Prostate gland (tissue), 2 donors: ENCODE data around the gene KLHL40. TPM values are rescaled to one million over a fixed set of nuclear protein-coding genes. Genes with fewer than 3 reads are reported as not detected.

ENCODE experiments used
- DNase-seq: peaks from one replicate; pipeline ENCODE4 v3.0.0-alpha.2; 2019; ENCODE audit warnings: low spot score
- H3K27ac ChIP-seq, 2 donors: fragments of 200-600 bp; sonication (generic); 2 replicates each; pipeline ENCODE4 v1.5.1; 2017 to 2019
- H3K27me3 ChIP-seq: fragments of 200-600 bp; sonication (generic); replicated peaks from 2 replicates; pipeline ENCODE4 v1.5.1; 2019; ENCODE audit not compliant: insufficient read depth
- H3K36me3 ChIP-seq, 2 donors: fragments of 200-600 bp; sonication (generic); 1 replicate in 1 of 2; 2 replicates in 1 of 2; pipeline versions ENCODE4 v1.5.1 to v1.8.1; 2017 to 2019
- H3K4me1 ChIP-seq: fragments of 200-600 bp; sonication (generic); replicated peaks from 2 replicates; pipeline ENCODE4 v1.5.1; 2019
- H3K4me3 ChIP-seq, 2 donors: fragments of 200-600 bp; sonication (generic); 2 replicates each; pipeline ENCODE4 v1.5.1; 2017 to 2019
- H3K9me3 ChIP-seq: fragments of 200-600 bp; sonication (generic); 2 replicates; pipeline ENCODE4 v1.5.1; 2017
- CTCF ChIP-seq, 4 experiments: fragments of 200-600 bp in 2 of 4; fragments of 450-650 bp in 2 of 4; sonication (generic) in 2 of 4; IDR thresholded peaks; 1 replicate in 3 of 4; 2 replicates in 1 of 4; pipeline ENCODE4 v1.5.1; 2016 to 2019; ENCODE audit warnings: antibody characterized with exemption in 4 of 4, mild to moderate bottlenecking in 2 of 4, moderate library complexity in 2 of 4
- POLR2A ChIP-seq: fragments of 450-650 bp; IDR thresholded peaks from one replicate; pipeline ENCODE4 v1.6.1; 2016; ENCODE audit warnings: antibody characterized with exemption, mild to moderate bottlenecking
- POLR2AphosphoS5 ChIP-seq: sonication (generic); formaldehyde crosslinking; IDR thresholded peaks from one replicate; pipeline ENCODE4 v1.6.1; 2017; ENCODE audit warnings: antibody characterized with exemption
- WGBS: methylation state at CpG from one replicate; pipeline ENCODE4 v1.1.5; 2018; 5-methylcytosine and 5-hydroxymethylcytosine counted together
- intact Hi-C: fragments of 100-400 bp; cut with DNase I; formaldehyde crosslinking; loops from one replicate; pipeline ENCODE4 v1.14.2; 2022
- total RNA-seq, 2 donors: library from RNA; depleted of rRNA; stranded (reverse); fragments of >200 nt; gene quantifications; one replicate each; pipeline ENCODE4 v1.1.0, GENCODE V29; 2016

KLHL40 gene
- total RNA-seq, 2 donors from 2014 or later = 1.2 to 2.9 TPM

GRCh38 chr3:42699511-42699971 is 14.2 kb downstream of the KLHL40 start:
- H3K9me3 ChIP-seq = no peaks in the 10 kb centered on the region
- no peak for TF ChIP-seq CTCF (IDR thresholded peaks at IDR 0.05)
- TF ChIP-seq POLR2AphosphoS5 = no peak
- TF ChIP-seq POLR2A = no peak
- intact Hi-C loops = no loop called here
- no peak overlapping the region for H3K4me3 ChIP-seq
- no peaks in the 10 kb centered on the region for H3K4me1 ChIP-seq
- H3K36me3 ChIP-seq = no peaks in the 10 kb centered on the region
- no peak overlapping the region for H3K27ac ChIP-seq
- no peaks in the 10 kb centered on the region for H3K27me3 ChIP-seq
- WGBS = 81% methylated on average over 10 of the region's 10 CpGs
- DNase-seq = no peak

- H3K27ac ChIP-seq = no peak overlapping the region
- no peaks in the 10 kb centered on the region for H3K4me1 ChIP-seq
- H3K36me3 ChIP-seq = no peaks in the 10 kb centered on the region
- intact Hi-C loops = no loop called here
- TF ChIP-seq CTCF (IDR thresholded peaks at IDR 0.05) = no peak
- TF ChIP-seq POLR2A = no peak
- no peak for TF ChIP-seq POLR2AphosphoS5
- H3K9me3 ChIP-seq = no peaks in the 10 kb centered on the region
- DNase-seq = no peak
- no peak overlapping the region for H3K4me3 ChIP-seq
- no peaks in the 10 kb centered on the region for H3K27me3 ChIP-seq
- 77% methylated on average over 15 of the region's 15 CpGs for WGBS
Observed at GRCh38 chr3:42700366-42701288, 15.3 kb downstream of the KLHL40 start.

GRCh38 chr3:42701371-42702065 is 16.2 kb downstream of the KLHL40 start:
- no peaks in the 10 kb centered on the region for H3K4me1 ChIP-seq
- no peaks in the 10 kb centered on the region for H3K9me3 ChIP-seq
- H3K27me3 ChIP-seq = no peaks in the 10 kb centered on the region
- no peak overlapping the region for H3K4me3 ChIP-seq
- WGBS = 72% methylated on average over 10 of the region's 15 CpGs
- TF ChIP-seq POLR2A (no peak), POLR2AphosphoS5 (no peak), CTCF (IDR thresholded peaks at IDR 0.05) (no peak)
- no peaks in the 10 kb centered on the region for H3K36me3 ChIP-seq
- DNase-seq = no peak
- intact Hi-C loops = no loop called here
- no peak overlapping the region for H3K27ac ChIP-seq

GRCh38 chr3:42702066-42702951 is 17.0 kb downstream of the KLHL40 start, which contains the start of gene HHATL:
Gene HHATL, minus strand, starts transcription at chr3:42702798. Its CDS starts 1,972 bp downstream, at chr3:42700826.
- TF ChIP-seq POLR2AphosphoS5 = no peak
- TF ChIP-seq POLR2A = no peak
- TF ChIP-seq CTCF (IDR thresholded peaks at IDR 0.05) = no peak
- Histone ChIP-seq H3K27me3 (no peaks in the 10 kb centered on the region), H3K9me3 (no peaks in the 10 kb centered on the region), H3K4me3 (no peak within 1 kb of the TSS), H3K36me3 (no peaks in the 10 kb centered on the region), H3K4me1 (no peaks in the 10 kb centered on the region), H3K27ac (no peak within 1 kb of the TSS)
- WGBS = 61% methylated on average over 19 of the region's 21 CpGs
- intact Hi-C loops = no loop called here
- no peak for DNase-seq
